HepG2 (cell line): Measurements from ENCODE around the gene HOXB5.

ENCODE experiments used
- ATF2 ChIP-seq: sonication (generic); formaldehyde crosslinking; IDR thresholded peaks from 2 replicates; pipeline ENCODE4 v1.4.0; 2020; ENCODE audit warnings: missing genetic modification reagents
- CEBPB ChIP-seq: IDR thresholded peaks from 2 replicates; pipeline ENCODE4 v1.6.1; 2011; ENCODE audit warnings: low read depth, low read length, improper control_type of control experiment, borderline replicate concordance
- CTCF ChIP-seq: sonication (generic); formaldehyde crosslinking; IDR thresholded peaks from 2 replicates; pipeline ENCODE4 v1.5.0; 2020; ENCODE audit warnings: mild to moderate bottlenecking, missing genetic modification reagents, moderate library complexity
- FOSL1 ChIP-seq: sonication (generic); formaldehyde crosslinking; IDR thresholded peaks from 2 replicates; pipeline ENCODE4 v1.9.0; 2021; ENCODE audit warnings: missing genetic modification reagents, borderline replicate concordance
- JUNB ChIP-seq: sonication (generic); formaldehyde crosslinking; IDR thresholded peaks from 2 replicates; pipeline ENCODE4 v1.8.0; 2022; ENCODE audit warnings: missing genetic modification reagents, mild to moderate bottlenecking, borderline replicate concordance
- NFIC ChIP-seq: IDR thresholded peaks from 2 replicates; pipeline ENCODE4 v1.6.1; 2012; ENCODE audit warnings: mild to moderate bottlenecking, low read length, inconsistent platforms
- PITX1 ChIP-seq: sonication (generic); formaldehyde crosslinking; IDR thresholded peaks from 2 replicates; pipeline ENCODE4 v1.5.1; 2020; ENCODE audit warnings: mild to moderate bottlenecking, missing genetic modification reagents
- REPIN1 ChIP-seq: sonication (generic); formaldehyde crosslinking; IDR thresholded peaks from 2 replicates; pipeline ENCODE4 v1.8.0; 2022; ENCODE audit warnings: missing genetic modification reagents, low read depth, mild to moderate bottlenecking, borderline replicate concordance
- ZBTB42 ChIP-seq: sonication (generic); formaldehyde crosslinking; IDR thresholded peaks from 2 replicates; pipeline ENCODE4 v1.5.0; 2020; ENCODE audit warnings: mild to moderate bottlenecking, missing genetic modification reagents
- ZNF639 ChIP-seq: conservative IDR thresholded peaks from 2 replicates; pipeline ENCODE4 v1.6.1; 2018; ENCODE audit warnings: missing genetic modification reagents

GRCh38 chr17:48591255-48592056 lies 2.1 kb downstream of the HOXB5 start:
- TF ChIP-seq NFIC (no peak), REPIN1 (CRISPR knock-in tag) (no peak), PITX1 (CRISPR knock-in tag) (no peak), FOSL1 (CRISPR knock-in tag) (no peak), CEBPB (no peak), ATF2 (no peak), CTCF (CRISPR knock-in tag) (no peak), JUNB (CRISPR knock-in tag) (no peak), ZNF639 (CRISPR knock-in tag) (no peak), ZBTB42 (no peak)
